PC-9 (cell line): ENCODE results near the gene TUG1.

Experiments used
- CTCF ChIP-seq: fragments of 200-600 bp; sonication (generic); conservative IDR thresholded peaks from 2 replicates; pipeline ENCODE4 v1.6.1; 2017; ENCODE audit warnings: mixed run types, antibody characterized with exemption, mild to moderate bottlenecking, moderate library complexity
- EZH2 ChIP-seq: fragments of 200-600 bp; sonication (generic); IDR thresholded peaks from 2 replicates; pipeline ENCODE4 v1.8.0; 2017; ENCODE audit warnings: antibody characterized with exemption, low read depth

GRCh38 chr22:30978304-30978962 lies 9.4 kb downstream of the TUG1 start:
- no peak for TF ChIP-seq CTCF
- TF ChIP-seq EZH2 = no peak
